K562 (cell line): ENCODE results near the gene PCCB. TPM values are rescaled to one million over a fixed set of nuclear protein-coding genes. Genes with fewer than 3 reads are reported as not detected.

Experiments
- BDP1 ChIP-seq: IDR thresholded peaks from 3 replicates; pipeline ENCODE4 v1.6.1; 2011; ENCODE audit not compliant: insufficient read length, insufficient read depth
- EP300 ChIP-seq: IDR thresholded peaks from 2 replicates; pipeline ENCODE4 v1.6.1; 2012; ENCODE audit warnings: low read length, improper control_type of control experiment
- ILF3 ChIP-seq: fragments of 450-650 bp; IDR thresholded peaks from 2 replicates; pipeline ENCODE4 v1.6.1; 2018; ENCODE audit warnings: antibody characterized with exemption, mild to moderate bottlenecking, moderate library complexity, borderline replicate concordance
- KAT7 ChIP-seq: sonication (generic); formaldehyde crosslinking; IDR thresholded peaks from 2 replicates; pipeline ENCODE4 v1.8.0; 2022; ENCODE audit warnings: missing genetic modification reagents, mild to moderate bottlenecking, borderline replicate concordance
- L3MBTL2 ChIP-seq: fragments of 450-650 bp; IDR thresholded peaks from 2 replicates; pipeline ENCODE4 v1.6.1; 2016; ENCODE audit warnings: mild to moderate bottlenecking, moderate library complexity
- NEUROD1 ChIP-seq: fragments of 150-350 bp; IDR thresholded peaks from 2 replicates; pipeline ENCODE4 v1.6.1; 2014; ENCODE audit warnings: borderline replicate concordance, low read length, low read depth; ENCODE audit not compliant: partially characterized antibody
- NR2C2 ChIP-seq, 2 experiments: fragments of 200-800 bp in 1 of 2; sonication (Bioruptor generic) in 1 of 2; sonication (generic) in 1 of 2; formaldehyde crosslinking in 1 of 2; IDR thresholded peaks; 2 replicates each; pipeline versions ENCODE4 v1.6.1 to v1.8.0; 2016 to 2022; ENCODE audit warnings: mild to moderate bottlenecking in 1 of 2, missing compliant biosample characterization in 1 of 2, missing genetic modification characterization in 1 of 2, missing genetic modification reagents in 1 of 2
- POLR2G ChIP-seq: fragments of 200-400 bp; formaldehyde crosslinking; IDR thresholded peaks from 2 replicates; pipeline ENCODE4 v1.6.1; 2017; ENCODE audit warnings: low read depth, mild to moderate bottlenecking, antibody characterized with exemption, low read length, moderate library complexity
- POLR3G ChIP-seq: IDR thresholded peaks from 2 replicates; pipeline ENCODE4 v1.6.1; 2011; ENCODE audit not compliant: insufficient read length, insufficient replicate concordance; ENCODE audit errors: extremely low read depth
- SMARCE1 ChIP-seq: fragments of 450-650 bp; IDR thresholded peaks from 2 replicates; pipeline ENCODE4 v1.7.1; 2016; ENCODE audit warnings: mild to moderate bottlenecking
- STAG1 ChIP-seq: sonication (generic); formaldehyde crosslinking; IDR thresholded peaks from 2 replicates; pipeline ENCODE4 v1.5.0; 2020; ENCODE audit warnings: missing genetic modification reagents, borderline replicate concordance
- ZNF3 ChIP-seq: fragments of 250-450 bp; sonication (Bioruptor Pico); IDR thresholded peaks from 2 replicates; pipeline ENCODE4 v1.5.0; 2021; ENCODE audit warnings: mild to moderate bottlenecking, moderate library complexity
- ZNF644 ChIP-seq: fragments of 200-800 bp; sonication (Bioruptor generic); IDR thresholded peaks from 2 replicates; pipeline ENCODE4 v1.6.1; 2016; ENCODE audit warnings: low read depth, missing genetic modification characterization, missing compliant biosample characterization
- polyA plus RNA-seq, 8 experiments: library from polyadenylated mRNA; depleted of rRNA in 4 of 8; stranded (reverse) in 5 of 8; unstranded in 3 of 8; fragments of >200 nt; fragmentation: Nextera tagmentation in 2 of 8; fragmentation: Illumina TruSeq in 1 of 8; extraction: Ambion mirVana in 2 of 8; extraction: Trizol in 1 of 8; gene quantifications; 2 replicates each; pipeline versions ENCODE4 v1.2.1 to v1.2.3, GENCODE V29; 2011 to 2014; ENCODE audit warnings: inconsistent platforms in 1 of 8, missing spikeins in 1 of 8
- total RNA-seq, 7 experiments: library from RNA; depleted of rRNA in 6 of 7; stranded (reverse); fragments of >200 nt in 6 of 7; fragmentation: Illumina TruSeq in 2 of 7; extraction: Trizol in 2 of 7; gene quantifications; 2 replicates each; pipeline versions ENCODE4 v1.2.1 to v1.2.3, GENCODE V29; 2011 to 2021; ENCODE audit warnings: low replicate concordance in 1 of 7
- TF ChIP-seq, protein P1 (sequence below): fragments of 450-650 bp; formaldehyde crosslinking; IDR thresholded peaks from 2 replicates; pipeline ENCODE4 v1.4.0; 2020; ENCODE audit warnings: mild to moderate bottlenecking, moderate library complexity
- TF ChIP-seq, protein P2 (sequence below): sonication (generic); formaldehyde crosslinking; IDR thresholded peaks from 2 replicates; pipeline ENCODE4 v1.8.1; 2022; ENCODE audit warnings: missing genetic modification reagents
- TF ChIP-seq, protein P3 (sequence below): fragments of 450-650 bp; IDR thresholded peaks from 2 replicates; pipeline ENCODE4 v1.6.1; 2016
- TF ChIP-seq, protein P4 (sequence below), 2 experiments: fragments of 450-650 bp; conservative IDR thresholded peaks; 2 replicates each; pipeline ENCODE4 v1.6.1; 2017; ENCODE audit warnings: mild to moderate bottlenecking in 2 of 2, moderate library complexity in 2 of 2
- TF ChIP-seq, protein P5 (sequence below): fragments of 450-650 bp; IDR thresholded peaks from 2 replicates; pipeline ENCODE4 v1.6.1; 2016; ENCODE audit warnings: missing biosample characterization, missing genetic modification characterization
- TF ChIP-seq, protein P6 (sequence below): fragments of 450-650 bp; conservative IDR thresholded peaks from 2 replicates; pipeline ENCODE4 v1.6.1; 2016; ENCODE audit warnings: missing genetic modification characterization, low read depth, mild to moderate bottlenecking, control low read depth, missing compliant biosample characterization

PCCB gene
- total and polyA plus RNA-seq, 9 of the 15 experiments (the other 6 are each of a cell fraction or from before 2014, with no cell fraction given): 69.5 to 173 (median 92.8) TPM

DNA sequence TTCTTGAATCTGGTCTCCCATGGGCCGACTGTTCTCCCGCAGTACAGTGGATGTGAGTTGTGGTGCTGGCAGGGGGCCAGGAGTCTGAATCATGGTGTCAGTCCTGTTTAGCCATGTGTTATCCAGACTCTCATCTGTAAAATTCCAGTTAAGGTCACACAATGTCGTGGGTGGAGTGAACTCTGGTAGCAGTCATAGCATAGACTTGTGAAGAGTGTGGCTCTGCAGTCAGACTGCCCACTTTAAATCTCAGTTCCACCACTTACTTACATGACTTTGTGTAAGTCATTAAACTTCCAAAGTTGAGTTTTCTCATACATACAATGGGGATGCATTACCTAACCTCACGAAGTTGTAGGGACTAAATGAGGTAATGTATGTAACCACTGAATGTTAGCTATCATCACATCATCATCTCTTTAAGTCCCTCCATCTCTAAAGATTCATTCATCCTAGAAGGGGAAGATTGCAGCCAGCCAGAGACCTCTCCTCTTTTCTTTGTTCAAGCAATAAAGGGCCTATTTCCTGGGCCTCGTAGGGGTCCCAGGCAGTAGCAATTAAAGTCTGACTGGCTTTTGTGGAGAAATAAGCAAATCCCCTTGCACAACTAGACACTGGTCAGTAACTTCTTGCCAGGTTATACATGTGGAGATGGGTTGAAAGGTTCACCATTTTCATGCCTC lies 93.9 kb downstream of the PCCB start (continued):
- no peak for TF ChIP-seq POLR2G
- 0 out of 2 replicates have a peak, but pooled peaks have one; percentile 36 for TF ChIP-seq ZNF644
- TF ChIP-seq, protein P1, sequence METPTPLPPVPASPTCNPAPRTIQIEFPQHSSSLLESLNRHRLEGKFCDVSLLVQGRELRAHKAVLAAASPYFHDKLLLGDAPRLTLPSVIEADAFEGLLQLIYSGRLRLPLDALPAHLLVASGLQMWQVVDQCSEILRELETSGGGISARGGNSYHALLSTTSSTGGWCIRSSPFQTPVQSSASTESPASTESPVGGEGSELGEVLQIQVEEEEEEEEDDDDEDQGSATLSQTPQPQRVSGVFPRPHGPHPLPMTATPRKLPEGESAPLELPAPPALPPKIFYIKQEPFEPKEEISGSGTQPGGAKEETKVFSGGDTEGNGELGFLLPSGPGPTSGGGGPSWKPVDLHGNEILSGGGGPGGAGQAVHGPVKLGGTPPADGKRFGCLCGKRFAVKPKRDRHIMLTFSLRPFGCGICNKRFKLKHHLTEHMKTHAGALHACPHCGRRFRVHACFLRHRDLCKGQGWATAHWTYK: no peak
- no peak for TF ChIP-seq ZNF3 (CRISPR knock-in tag)
- TF ChIP-seq STAG1 (CRISPR knock-in tag): no peak
- TF ChIP-seq ILF3: no peak
- TF ChIP-seq L3MBTL2: peak; percentile 37; the same call in 1 of the 2 replicates
- TF ChIP-seq KAT7: no peak
- no peak for TF ChIP-seq POLR3G
- TF ChIP-seq SMARCE1: peak; percentile 54; the same call in 1 of the 2 replicates
- no peak for TF ChIP-seq NR2C2 (CRISPR knock-in tag; IDR thresholded peaks at IDR 0.05)
- peak; percentile 84 for TF ChIP-seq NR2C2 (tag; IDR thresholded peaks at IDR 0.05)
- TF ChIP-seq, protein P2, sequence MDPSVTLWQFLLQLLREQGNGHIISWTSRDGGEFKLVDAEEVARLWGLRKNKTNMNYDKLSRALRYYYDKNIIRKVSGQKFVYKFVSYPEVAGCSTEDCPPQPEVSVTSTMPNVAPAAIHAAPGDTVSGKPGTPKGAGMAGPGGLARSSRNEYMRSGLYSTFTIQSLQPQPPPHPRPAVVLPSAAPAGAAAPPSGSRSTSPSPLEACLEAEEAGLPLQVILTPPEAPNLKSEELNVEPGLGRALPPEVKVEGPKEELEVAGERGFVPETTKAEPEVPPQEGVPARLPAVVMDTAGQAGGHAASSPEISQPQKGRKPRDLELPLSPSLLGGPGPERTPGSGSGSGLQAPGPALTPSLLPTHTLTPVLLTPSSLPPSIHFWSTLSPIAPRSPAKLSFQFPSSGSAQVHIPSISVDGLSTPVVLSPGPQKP (CRISPR knock-in tag): no peak
- TF ChIP-seq NEUROD1: peak; percentile 13
- TF ChIP-seq, protein P3, sequence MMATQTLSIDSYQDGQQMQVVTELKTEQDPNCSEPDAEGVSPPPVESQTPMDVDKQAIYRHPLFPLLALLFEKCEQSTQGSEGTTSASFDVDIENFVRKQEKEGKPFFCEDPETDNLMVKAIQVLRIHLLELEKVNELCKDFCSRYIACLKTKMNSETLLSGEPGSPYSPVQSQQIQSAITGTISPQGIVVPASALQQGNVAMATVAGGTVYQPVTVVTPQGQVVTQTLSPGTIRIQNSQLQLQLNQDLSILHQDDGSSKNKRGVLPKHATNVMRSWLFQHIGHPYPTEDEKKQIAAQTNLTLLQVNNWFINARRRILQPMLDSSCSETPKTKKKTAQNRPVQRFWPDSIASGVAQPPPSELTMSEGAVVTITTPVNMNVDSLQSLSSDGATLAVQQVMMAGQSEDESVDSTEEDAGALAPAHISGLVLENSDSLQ: peak; percentile 62
- TF ChIP-seq, protein P4, sequence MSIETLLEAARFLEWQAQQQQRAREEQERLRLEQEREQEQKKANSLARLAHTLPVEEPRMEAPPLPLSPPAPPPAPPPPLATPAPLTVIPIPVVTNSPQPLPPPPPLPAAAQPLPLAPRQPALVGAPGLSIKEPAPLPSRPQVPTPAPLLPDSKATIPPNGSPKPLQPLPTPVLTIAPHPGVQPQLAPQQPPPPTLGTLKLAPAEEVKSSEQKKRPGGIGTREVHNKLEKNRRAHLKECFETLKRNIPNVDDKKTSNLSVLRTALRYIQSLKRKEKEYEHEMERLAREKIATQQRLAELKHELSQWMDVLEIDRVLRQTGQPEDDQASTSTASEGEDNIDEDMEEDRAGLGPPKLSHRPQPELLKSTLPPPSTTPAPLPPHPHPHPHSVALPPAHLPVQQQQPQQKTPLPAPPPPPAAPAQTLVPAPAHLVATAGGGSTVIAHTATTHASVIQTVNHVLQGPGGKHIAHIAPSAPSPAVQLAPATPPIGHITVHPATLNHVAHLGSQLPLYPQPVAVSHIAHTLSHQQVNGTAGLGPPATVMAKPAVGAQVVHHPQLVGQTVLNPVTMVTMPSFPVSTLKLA (conservative IDR thresholded peaks at IDR 0.05): peak in 1 of 2 experiments; percentile 36; a peak in 1 of 4 replicates
- TF ChIP-seq, protein P5, sequence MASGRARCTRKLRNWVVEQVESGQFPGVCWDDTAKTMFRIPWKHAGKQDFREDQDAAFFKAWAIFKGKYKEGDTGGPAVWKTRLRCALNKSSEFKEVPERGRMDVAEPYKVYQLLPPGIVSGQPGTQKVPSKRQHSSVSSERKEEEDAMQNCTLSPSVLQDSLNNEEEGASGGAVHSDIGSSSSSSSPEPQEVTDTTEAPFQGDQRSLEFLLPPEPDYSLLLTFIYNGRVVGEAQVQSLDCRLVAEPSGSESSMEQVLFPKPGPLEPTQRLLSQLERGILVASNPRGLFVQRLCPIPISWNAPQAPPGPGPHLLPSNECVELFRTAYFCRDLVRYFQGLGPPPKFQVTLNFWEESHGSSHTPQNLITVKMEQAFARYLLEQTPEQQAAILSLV (tag): no peak
- TF ChIP-seq EP300: peak; percentile 46; the same call in 1 of the 2 replicates
- no peak for TF ChIP-seq BDP1
- TF ChIP-seq, protein P6, sequence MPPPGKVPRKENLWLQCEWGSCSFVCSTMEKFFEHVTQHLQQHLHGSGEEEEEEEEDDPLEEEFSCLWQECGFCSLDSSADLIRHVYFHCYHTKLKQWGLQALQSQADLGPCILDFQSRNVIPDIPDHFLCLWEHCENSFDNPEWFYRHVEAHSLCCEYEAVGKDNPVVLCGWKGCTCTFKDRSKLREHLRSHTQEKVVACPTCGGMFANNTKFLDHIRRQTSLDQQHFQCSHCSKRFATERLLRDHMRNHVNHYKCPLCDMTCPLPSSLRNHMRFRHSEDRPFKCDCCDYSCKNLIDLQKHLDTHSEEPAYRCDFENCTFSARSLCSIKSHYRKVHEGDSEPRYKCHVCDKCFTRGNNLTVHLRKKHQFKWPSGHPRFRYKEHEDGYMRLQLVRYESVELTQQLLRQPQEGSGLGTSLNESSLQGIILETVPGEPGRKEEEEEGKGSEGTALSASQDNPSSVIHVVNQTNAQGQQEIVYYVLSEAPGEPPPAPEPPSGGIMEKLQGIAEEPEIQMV (tag): 0 out of 2 replicates have a peak, but pooled peaks have one; percentile 29
